H1 (cell line): Measurements from ENCODE around the gene HDAC9. TPM values are rescaled to one million over a fixed set of nuclear protein-coding genes. Genes with fewer than 3 reads are reported as not detected.

Source experiments
- CTCF ChIA-PET: fragments of 300-600 bp; sonication (Branson Sonifier 250); formaldehyde crosslinking; loops from one replicate; lab custom pipeline; 2021; ENCODE audit not compliant: partially characterized antibody; lab: Charles Lee
- POLR2A ChIA-PET: fragments of 300-600 bp; sonication (Branson Sonifier 250); formaldehyde crosslinking; loops from one replicate; lab custom pipeline; 2021; ENCODE audit warnings: inconsistent platforms; ENCODE audit not compliant: partially characterized antibody; lab: Charles Lee
- DNase-seq, 2 experiments: peaks; one replicate each; pipeline versions ENCODE4 v3.0.0 to v3.0.0-alpha.2; 2010 to 2022; ENCODE audit warnings: low spot score in 2 of 2, low read depth in 1 of 2, mixed read lengths in 1 of 2
- FAIRE-seq: peaks from 2 replicates; lab custom pipeline; 2011; peaks lifted over from hg19 to GRCh38; lab: Jason Lieb, UNC
- H2AFZ ChIP-seq: 2 replicates; pipeline ENCODE4 v1.8.1; 2012; ENCODE audit warnings: low read length, inconsistent platforms
- H2AK5ac ChIP-seq: 2 replicates; pipeline ENCODE4 v1.6.1; 2013; ENCODE audit warnings: low read depth, low read length
- H2BK120ac ChIP-seq: replicated peaks from 2 replicates; pipeline ENCODE3; 2013; ENCODE audit warnings: low read depth, low read length, inconsistent platforms
- H2BK12ac ChIP-seq: 2 replicates; pipeline ENCODE4 v1.6.1; 2013; ENCODE audit warnings: low read depth, low read length
- H2BK15ac ChIP-seq: 2 replicates; pipeline ENCODE4 v1.6.1; 2013; ENCODE audit warnings: low read length
- H2BK20ac ChIP-seq: 2 replicates; pipeline ENCODE4 v1.6.1; 2013; ENCODE audit warnings: low read length
- H2BK5ac ChIP-seq: 2 replicates; pipeline ENCODE4 v1.6.1; 2013; ENCODE audit warnings: low read depth, low read length
- H3K14ac ChIP-seq: 2 replicates; pipeline ENCODE4 v1.6.1; 2013; ENCODE audit warnings: inconsistent platforms; ENCODE audit not compliant: insufficient read length
- H3K18ac ChIP-seq: 2 replicates; pipeline ENCODE4 v1.6.1; 2013; ENCODE audit warnings: low read length; ENCODE audit errors: extremely low read depth
- H3K23ac ChIP-seq: 2 replicates; pipeline ENCODE4 v1.6.1; 2013; ENCODE audit warnings: inconsistent platforms; ENCODE audit not compliant: insufficient read length
- H3K23me2 ChIP-seq: 2 replicates; pipeline ENCODE4 v1.6.1; 2013; ENCODE audit warnings: low read depth, low read length
- H3K27ac ChIP-seq: 2 replicates; pipeline ENCODE4 v1.6.1; 2011; ENCODE audit warnings: low read depth, low read length, inconsistent platforms
- H3K27me3 ChIP-seq, 4 experiments: replicated peaks in 1 of 4; 1 replicate in 1 of 4; 2 replicates in 3 of 4; pipeline versions ENCODE4 v1.6.1 to v1.8.1; 2011 to 2013; ENCODE audit warnings: low read length in 3 of 4, mild to moderate bottlenecking in 3 of 4, inconsistent platforms in 2 of 4, mixed read lengths in 2 of 4, moderate library complexity in 1 of 4; ENCODE audit not compliant: control insufficient read depth in 3 of 4, insufficient read depth in 3 of 4; ENCODE audit errors: extremely low read depth in 1 of 4
- H3K36me3 ChIP-seq, 4 experiments: 2 replicates each; pipeline versions ENCODE4 v1.6.1 to v1.8.1; 2011 to 2013; ENCODE audit warnings: mild to moderate bottlenecking in 4 of 4, low read length in 3 of 4, moderate library complexity in 2 of 4, control low read depth in 1 of 4, inconsistent platforms in 1 of 4; ENCODE audit not compliant: insufficient read depth in 4 of 4, control insufficient read depth in 2 of 4
- H3K4ac ChIP-seq: replicated peaks from 2 replicates; pipeline ENCODE3; 2013; ENCODE audit warnings: low read length, low read depth, mixed read lengths, inconsistent platforms; ENCODE audit not compliant: insufficient read length
- H3K4me1 ChIP-seq, 4 experiments: replicated peaks in 1 of 4; 1 replicate in 1 of 4; 2 replicates in 3 of 4; pipeline versions ENCODE4 v1.6.1 to v1.8.1; 2011 to 2013; ENCODE audit warnings: low read length in 3 of 4, inconsistent platforms in 2 of 4, mixed read lengths in 1 of 4; ENCODE audit not compliant: insufficient read depth in 4 of 4, control insufficient read depth in 3 of 4
- H3K4me2 ChIP-seq, 2 experiments: 2 replicates each; pipeline versions ENCODE4 v1.6.1 to v1.8.1; 2011 to 2013; ENCODE audit warnings: low read depth in 2 of 2, low read length in 2 of 2, control low read depth in 1 of 2, inconsistent platforms in 1 of 2, mild to moderate bottlenecking in 1 of 2; ENCODE audit not compliant: insufficient read depth in 1 of 2
- H3K4me3 ChIP-seq, 4 experiments: fragments of 200-600, 300-600 bp in 1 of 4; sonication (generic), shearing (Covaris generic), sonication (Bioruptor Twin) in 1 of 4; 2 replicates each; pipeline versions ENCODE4 v1.5.1 to v1.8.1; 2011 to 2016; ENCODE audit warnings: low read length in 4 of 4, low read depth in 3 of 4, control low read depth in 2 of 4, inconsistent platforms in 2 of 4, mild to moderate bottlenecking in 2 of 4, mixed read lengths in 1 of 4, moderate library complexity in 1 of 4; ENCODE audit not compliant: insufficient read depth in 2 of 4; ENCODE audit errors: extremely low read depth in 1 of 4
- H3K56ac ChIP-seq: replicated peaks from 2 replicates; pipeline ENCODE3; 2013; ENCODE audit warnings: low read depth, mild to moderate bottlenecking, mixed read lengths, low read length, inconsistent platforms; ENCODE audit not compliant: insufficient read length
- H3K79me1 ChIP-seq: 2 replicates; pipeline ENCODE4 v1.6.1; 2013; ENCODE audit warnings: low read depth, low read length, control low read depth
- H3K79me2 ChIP-seq, 2 experiments: 2 replicates each; pipeline versions ENCODE4 v1.6.1 to v1.8.1; 2012 to 2013; ENCODE audit warnings: low read length in 2 of 2, mild to moderate bottlenecking in 2 of 2, inconsistent platforms in 1 of 2; ENCODE audit not compliant: insufficient read depth in 2 of 2, control insufficient read depth in 1 of 2
- H3K9ac ChIP-seq, 4 experiments: replicated peaks in 1 of 4; 1 replicate in 1 of 4; 2 replicates in 3 of 4; pipeline versions ENCODE4 v1.6.1 to v1.8.1; 2011 to 2013; ENCODE audit warnings: low read depth in 3 of 4, low read length in 3 of 4, control low read depth in 2 of 4, mild to moderate bottlenecking in 2 of 4, moderate library complexity in 2 of 4, inconsistent platforms in 1 of 4; ENCODE audit errors: extremely low read depth in 1 of 4
- H3K9me3 ChIP-seq, 2 experiments: 2 replicates each; pipeline versions ENCODE4 v1.6.1 to v1.8.1; 2012 to 2013; ENCODE audit warnings: mild to moderate bottlenecking in 2 of 2, moderate library complexity in 2 of 2, control low read depth in 1 of 2, inconsistent platforms in 1 of 2, low read depth in 1 of 2, low read length in 1 of 2, mixed read lengths in 1 of 2; ENCODE audit not compliant: insufficient read depth in 2 of 2
- H4K20me1 ChIP-seq, 2 experiments: replicated peaks in 1 of 2; 2 replicates each; pipeline versions ENCODE3 to v1.8.1; 2011 to 2013; ENCODE audit warnings: inconsistent platforms in 2 of 2, low read length in 2 of 2, mild to moderate bottlenecking in 1 of 2; ENCODE audit not compliant: insufficient read depth in 2 of 2, control insufficient read depth in 1 of 2
- H4K5ac ChIP-seq: 2 replicates; pipeline ENCODE4 v1.6.1; 2013; ENCODE audit warnings: low read length, low read depth, mixed read lengths, inconsistent platforms; ENCODE audit not compliant: insufficient read length
- H4K8ac ChIP-seq: 2 replicates; pipeline ENCODE4 v1.8.0; 2013; ENCODE audit warnings: mild to moderate bottlenecking, moderate library complexity, low read length, inconsistent platforms; ENCODE audit not compliant: insufficient read depth; ENCODE audit errors: extremely low read depth
- H4K91ac ChIP-seq: replicated peaks from 2 replicates; pipeline ENCODE3; 2013; ENCODE audit warnings: low read length, mixed read lengths, inconsistent platforms; ENCODE audit not compliant: insufficient read length
- WGBS, 2 experiments: shearing (Covaris generic) in 1 of 2; methylation state at CpG; one replicate each; pipeline versions ENCODE4 v1.1.6 to v1.1.7; 2013 to 2015; ENCODE audit warnings: low lambda C conversion rate in 2 of 2, mixed read lengths in 2 of 2, inconsistent platforms in 1 of 2, low coverage in 1 of 2, missing lambda C conversion rate in 1 of 2; ENCODE audit not compliant: insufficient replicate concordance in 2 of 2, insufficient coverage in 1 of 2, insufficient read length in 1 of 2; ENCODE audit errors: extremely low coverage in 1 of 2, missing lambda C conversion rate in 1 of 2; 5-methylcytosine and 5-hydroxymethylcytosine counted together
- polyA plus RNA-seq, 7 experiments: library from polyadenylated mRNA; depleted of rRNA in 3 of 7; stranded (reverse) in 5 of 7; unstranded in 2 of 7; fragments of >200 nt in 5 of 7; fragments of 200-250 nt in 2 of 7; gene quantifications; 1 replicate in 5 of 7; 2 replicates in 1 of 7; 4 replicates in 1 of 7; pipeline versions ENCODE4 v1.2.1 to v1.2.3, GENCODE V29; 2011 to 2013; ENCODE audit warnings: missing spikeins in 2 of 7, mixed read lengths in 2 of 7
- total RNA-seq: library from RNA; stranded (reverse); fragmentation: NEBNext Ultra II Directional; extraction: Animal tissue kit (Norgen Biotek cat#: 25700); gene quantifications from 2 replicates; pipeline ENCODE4 v1.2.1, GENCODE V29; 2021

The HDAC9 gene
- total and polyA plus RNA-seq, 2 of the 8 experiments (the other 6 are each of a cell fraction or from before 2014, with no cell fraction given): 9.5 to 13.1 TPM

- FAIRE-seq: no peak
- H4K20me1 ChIP-seq: no peaks in the 10 kb centered on the region
- no peak overlapping the region for H3K23ac ChIP-seq
- POLR2A ChIA-PET: no interaction called here
- H2BK15ac ChIP-seq: no peak overlapping the region
- no peak overlapping the region; the same call in 1 of the 2 replicates for H2BK20ac ChIP-seq
- H2BK12ac ChIP-seq: no peak overlapping the region
- no peak for DNase-seq
- 0 out of 4 replicates have a peak, but pooled peaks cover 0 to 2% of the 10 kb centered on the region in 2 experiments for H3K9me3 ChIP-seq
- no peak overlapping the region for H3K9ac ChIP-seq
- 93% methylated on average over 5 of the region's 5 CpGs; no CpG with 5 or more reads in 1 of the 2 experiments for WGBS, 2 experiments
- no peak overlapping the region for H2AK5ac ChIP-seq
- no peaks in the 10 kb centered on the region for H3K36me3 ChIP-seq
- no peak overlapping the region for H3K14ac ChIP-seq
- H3K27ac ChIP-seq: no peak overlapping the region
- no peaks in the 10 kb centered on the region for H3K79me2 ChIP-seq
- no peak overlapping the region for H4K91ac ChIP-seq
- no peak overlapping the region for H3K4me2 ChIP-seq
- no peak overlapping the region for H3K4ac ChIP-seq
- H3K23me2 ChIP-seq: no peaks in the 10 kb centered on the region
- no peak overlapping the region for H4K8ac ChIP-seq
- 0 out of 7 replicates have a peak, but pooled peaks cover 0 to 2% (median 0%) of the 10 kb centered on the region in 4 experiments for H3K4me1 ChIP-seq
- no peak overlapping the region for H4K5ac ChIP-seq
- no peak overlapping the region for H3K18ac ChIP-seq
- no peak overlapping the region for H3K56ac ChIP-seq
- H3K4me3 ChIP-seq: no peak overlapping the region
- 0 out of 2 replicates have a peak overlapping the region, but pooled peaks have one; percentile 56 for H2AFZ ChIP-seq
- CTCF ChIA-PET: interaction anchor here (0.9 kb wide), 1 partner anchor 74 kb away, joined by 3 read pairs; no protein-coding TSS in a partner anchor
- H3K79me1 ChIP-seq: no peaks in the 10 kb centered on the region
- no peak overlapping the region for H2BK5ac ChIP-seq
- no peak overlapping the region for H2BK120ac ChIP-seq
- H3K27me3 ChIP-seq: no peaks in the 10 kb centered on the region
These were observed 500.4 kb downstream of the HDAC9 start for GRCh38 chr7:18995811-18996426.
